ENCODE results near the gene GSG1L. TPM values are rescaled to one million over a fixed set of nuclear protein-coding genes. Genes with fewer than 3 reads are reported as not detected.

GSG1L gene
- total RNA-seq, 2 experiments from 2014 or later, result not detected

- Mint-ChIP-seq H3K4me3 (no peak overlapping the region), H3K9me3 (no peaks in the 10 kb centered on the region), H3K27me3 (no peaks in the 10 kb centered on the region), H3K27ac (no peak overlapping the region), H3K4me1 (no peaks in the 10 kb centered on the region), H3K36me3 (peaks cover 2% of the 10 kb centered on the region)
- POLR2A ChIA-PET, result no interaction called here
- no peak for ATAC-seq (ENCODE audit: low read depth)
- DNase-seq, result no peak
These were observed 293.0 kb downstream of the GSG1L start for GRCh38 chr16:27770271-27771196.

GRCh38 chr16:27769561-27770255, 293.8 kb downstream of the GSG1L start:
- Mint-ChIP-seq H3K4me3 (no peak overlapping the region), H3K4me1 (no peaks in the 10 kb centered on the region), H3K27me3 (no peaks in the 10 kb centered on the region), H3K9me3 (no peaks in the 10 kb centered on the region), H3K27ac (no peak overlapping the region), H3K36me3 (peaks cover 2% of the 10 kb centered on the region)
- DNase-seq (no peak), ATAC-seq (ENCODE audit: low read depth) (no peak)
- POLR2A ChIA-PET, result no interaction called here

- no peaks in the 10 kb centered on the region for H3K9me3 Mint-ChIP-seq
- DNase-seq (no peak), ATAC-seq (ENCODE audit: low read depth) (no peak)
- peaks cover 2% of the 10 kb centered on the region for H3K36me3 Mint-ChIP-seq
- H3K4me3 Mint-ChIP-seq, result no peak overlapping the region
- H3K4me1 Mint-ChIP-seq, result no peaks in the 10 kb centered on the region
- H3K27me3 Mint-ChIP-seq, result no peaks in the 10 kb centered on the region
- H3K27ac Mint-ChIP-seq, result no peak overlapping the region
- POLR2A ChIA-PET, result no interaction called here
These were observed 294.8 kb downstream of the GSG1L start for GRCh38 chr16:27768651-27769272.

GRCh38 chr16:27767971-27768591, 295.4 kb downstream of the GSG1L start:
- no peak for ATAC-seq (ENCODE audit: low read depth)
- H3K27ac Mint-ChIP-seq, result no peak overlapping the region

GRCh38 chr16:27767081-27767480, 296.4 kb downstream of the GSG1L start:
- Mint-ChIP-seq H3K36me3 (no peaks in the 10 kb centered on the region), H3K4me3 (no peak overlapping the region), H3K9me3 (no peaks in the 10 kb centered on the region), H3K27me3 (no peaks in the 10 kb centered on the region), H3K4me1 (no peaks in the 10 kb centered on the region), H3K27ac (no peak overlapping the region)
- no peak for DNase-seq
- POLR2A ChIA-PET, result no interaction called here
- no peak for ATAC-seq (ENCODE audit: low read depth)

More at GRCh38 chr16:27767971-27768591, 295.4 kb downstream of the GSG1L start:
- DNase-seq, result no peak
- Mint-ChIP-seq H3K9me3 (no peaks in the 10 kb centered on the region), H3K27me3 (no peaks in the 10 kb centered on the region), H3K4me3 (no peak overlapping the region), H3K4me1 (no peaks in the 10 kb centered on the region), H3K36me3 (peaks cover 2% of the 10 kb centered on the region)
- POLR2A ChIA-PET, result no interaction called here

GRCh38 chr16:27766236-27766925, 297.1 kb downstream of the GSG1L start:
- Mint-ChIP-seq H3K4me3 (no peak overlapping the region), H3K36me3 (no peaks in the 10 kb centered on the region), H3K27me3 (no peaks in the 10 kb centered on the region), H3K4me1 (no peaks in the 10 kb centered on the region), H3K9me3 (no peaks in the 10 kb centered on the region), H3K27ac (no peak overlapping the region)
- no peak for ATAC-seq (ENCODE audit: low read depth)
- no peak for DNase-seq
- POLR2A ChIA-PET, result no interaction called here

- Mint-ChIP-seq H3K27me3 (no peaks in the 10 kb centered on the region), H3K27ac (no peak overlapping the region), H3K9me3 (no peaks in the 10 kb centered on the region), H3K4me1 (no peaks in the 10 kb centered on the region), H3K36me3 (no peaks in the 10 kb centered on the region), H3K4me3 (no peak overlapping the region)
- ATAC-seq (ENCODE audit: low read depth), result no peak
- no peak for DNase-seq
- POLR2A ChIA-PET, result no interaction called here
These were observed 298.4 kb downstream of the GSG1L start for GRCh38 chr16:27764869-27765675.

- POLR2A ChIA-PET, result no interaction called here
- Mint-ChIP-seq H3K27me3 (no peaks in the 10 kb centered on the region), H3K9me3 (no peaks in the 10 kb centered on the region), H3K27ac (no peak overlapping the region), H3K36me3 (no peaks in the 10 kb centered on the region), H3K4me3 (no peak overlapping the region), H3K4me1 (no peaks in the 10 kb centered on the region)
- DNase-seq, result no peak
- ATAC-seq (ENCODE audit: low read depth), result no peak
These were observed 299.1 kb downstream of the GSG1L start for GRCh38 chr16:27764427-27764826.

GRCh38 chr16:27762441-27762840, 301.1 kb downstream of the GSG1L start:
- Mint-ChIP-seq H3K27me3 (no peaks in the 10 kb centered on the region), H3K27ac (no peak overlapping the region), H3K36me3 (peaks cover 1% of the 10 kb centered on the region), H3K4me1 (no peaks in the 10 kb centered on the region), H3K9me3 (no peaks in the 10 kb centered on the region), H3K4me3 (no peak overlapping the region)
- DNase-seq (no peak), ATAC-seq (ENCODE audit: low read depth) (no peak)
- POLR2A ChIA-PET, result no interaction called here

- ATAC-seq (ENCODE audit: low read depth) (no peak), DNase-seq (no peak)
- POLR2A ChIA-PET, result interaction anchor here (0.6 kb wide), 1 partner anchor 174 kb away, joined by 3 read pairs; no protein-coding TSS in a partner anchor
- H3K27me3 Mint-ChIP-seq, result no peaks in the 10 kb centered on the region
- H3K4me3 Mint-ChIP-seq, result no peak overlapping the region
- no peaks in the 10 kb centered on the region for H3K4me1 Mint-ChIP-seq
- no peaks in the 10 kb centered on the region for H3K9me3 Mint-ChIP-seq
- peaks cover 1% of the 10 kb centered on the region for H3K36me3 Mint-ChIP-seq
- H3K27ac Mint-ChIP-seq, result no peak overlapping the region
These were observed 301.7 kb downstream of the GSG1L start for GRCh38 chr16:27761816-27762215.

GRCh38 chr16:27760789-27761176, 302.7 kb downstream of the GSG1L start:
- Mint-ChIP-seq H3K27ac (no peak overlapping the region), H3K4me3 (no peak overlapping the region), H3K9me3 (no peaks in the 10 kb centered on the region), H3K27me3 (no peaks in the 10 kb centered on the region), H3K4me1 (no peaks in the 10 kb centered on the region), H3K36me3 (peaks cover 1% of the 10 kb centered on the region)
- ATAC-seq (ENCODE audit: low read depth) (no peak), DNase-seq (no peak)
- POLR2A ChIA-PET, result no interaction called here

- DNase-seq (no peak), ATAC-seq (ENCODE audit: low read depth) (no peak)
- Mint-ChIP-seq H3K36me3 (peaks cover 1% of the 10 kb centered on the region), H3K27ac (no peak overlapping the region), H3K4me3 (no peak overlapping the region), H3K9me3 (no peaks in the 10 kb centered on the region), H3K27me3 (no peaks in the 10 kb centered on the region), H3K4me1 (no peaks in the 10 kb centered on the region)
- POLR2A ChIA-PET, result interaction anchor here (0.6 kb wide), 1 partner anchor 9 kb away, joined by 3 read pairs; no protein-coding TSS in a partner anchor
These were observed 303.3 kb downstream of the GSG1L start for GRCh38 chr16:27759967-27760788.
